HG03460 (cell line): ENCODE results near the gene MRGPRX2.

ENCODE experiments used
- ATAC-seq: cut with Tn5 transposase; IDR thresholded peaks from one replicate; pipeline ENCODE4 v1.9.1; 2021; ENCODE audit not compliant: unreplicated experiment

MRGPRX2 gene

DNA sequence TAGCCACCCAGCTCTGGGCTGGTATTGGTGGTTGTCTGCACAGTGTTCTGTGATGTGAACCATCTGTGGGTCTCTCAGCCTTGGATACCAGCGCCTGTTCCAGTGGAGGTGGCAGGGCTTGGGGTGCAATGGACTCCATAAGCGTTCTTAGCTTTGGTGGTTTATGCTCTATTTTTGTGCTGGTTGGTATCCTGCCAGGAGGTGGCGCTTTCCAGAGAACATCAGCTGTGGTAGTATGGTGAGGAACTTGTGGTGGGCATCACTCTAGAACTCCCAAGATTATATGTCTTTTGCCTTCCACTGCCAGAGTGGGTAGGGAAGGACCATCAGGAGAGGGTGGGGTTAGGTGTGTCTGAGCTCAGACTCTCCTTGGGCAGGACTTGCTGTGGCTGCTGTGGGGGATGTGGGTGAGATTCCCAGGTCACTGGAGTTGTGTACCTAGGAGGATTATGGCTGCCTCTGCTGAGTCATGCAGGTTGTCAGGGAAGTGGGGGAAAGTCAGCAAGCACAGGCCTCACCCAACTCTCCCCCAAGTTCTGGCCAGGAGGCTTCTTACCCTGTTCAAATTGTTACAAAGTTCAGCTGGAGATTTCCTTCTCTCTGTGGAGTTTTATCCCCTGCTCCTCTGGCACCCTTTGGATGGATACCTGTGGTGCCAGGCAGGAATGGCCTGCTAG, 47.2 kb downstream of the MRGPRX2 start:
- ATAC-seq: no peak

DNA sequence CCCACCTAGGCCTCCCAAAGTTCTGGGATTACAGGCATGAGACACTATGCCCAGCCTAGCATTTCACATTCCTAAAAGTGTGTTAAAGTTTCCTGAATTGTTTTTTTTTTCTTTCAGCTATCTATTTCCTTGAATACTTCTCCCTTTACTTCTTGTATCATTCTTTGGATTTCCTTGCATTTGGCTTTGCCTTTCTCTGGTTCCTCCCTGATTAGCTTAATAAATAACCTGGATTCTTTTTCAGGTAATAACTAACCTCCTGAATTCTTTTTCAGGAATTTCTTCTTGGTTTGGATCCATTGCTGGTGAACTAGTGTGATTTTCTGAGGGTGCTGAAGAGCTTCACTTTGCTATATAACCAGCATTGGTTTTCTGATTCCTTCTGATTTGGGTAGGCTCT, 47.9 kb downstream of the MRGPRX2 start:
- no peak for ATAC-seq
